Osteoblast (primary cell): ENCODE results near the gene MAP3K9. TPM values are rescaled to one million over a fixed set of nuclear protein-coding genes. Genes with fewer than 3 reads are reported as not detected.

Experiments
- DNase-seq: peaks from one replicate; pipeline ENCODE4 v3.0.0; 2011; ENCODE audit warnings: low spot score, mixed read lengths; ENCODE audit not compliant: insufficient read length; ENCODE audit errors: missing footprints
- H2AFZ ChIP-seq: 2 replicates; pipeline ENCODE4 v1.6.0; 2011; ENCODE audit warnings: mild to moderate bottlenecking, low read length
- H3K27ac ChIP-seq: 2 replicates; pipeline ENCODE4 v1.5.1; 2011; ENCODE audit warnings: mild to moderate bottlenecking, low read depth, low read length, moderate library complexity
- H3K27me3 ChIP-seq: 2 replicates; pipeline ENCODE4 v1.6.0; 2012; ENCODE audit warnings: mild to moderate bottlenecking, control low read depth, inconsistent platforms, low read length, moderate library complexity; ENCODE audit not compliant: insufficient read depth
- H3K36me3 ChIP-seq: 2 replicates; pipeline ENCODE4 v1.5.1; 2011; ENCODE audit warnings: mild to moderate bottlenecking, low read length, control low read depth, moderate library complexity; ENCODE audit not compliant: insufficient read depth
- H3K4me1 ChIP-seq: 2 replicates; pipeline ENCODE4 v1.5.1; 2011; ENCODE audit warnings: mild to moderate bottlenecking, low read length, control low read depth, moderate library complexity; ENCODE audit not compliant: insufficient read depth
- H3K4me2 ChIP-seq: 2 replicates; pipeline ENCODE4 v1.6.0; 2011; ENCODE audit warnings: mild to moderate bottlenecking, low read length; ENCODE audit not compliant: insufficient read depth
- H3K4me3 ChIP-seq: fragments of 200-600 bp; sonication (generic); 3 replicates; pipeline ENCODE4 v1.5.1; 2012; ENCODE audit warnings: mild to moderate bottlenecking, low read length, inconsistent platforms; ENCODE audit not compliant: insufficient read depth
- H3K79me2 ChIP-seq: 2 replicates; pipeline ENCODE4 v1.6.0; 2012; ENCODE audit warnings: mild to moderate bottlenecking, low read length, control low read depth, inconsistent platforms; ENCODE audit not compliant: insufficient read depth
- H3K9me3 ChIP-seq: 2 replicates; pipeline ENCODE4 v1.5.1; 2011; ENCODE audit warnings: low read depth, low read length, control low read depth
- H4K20me1 ChIP-seq: 2 replicates; pipeline ENCODE4 v1.6.0; 2012; ENCODE audit warnings: mild to moderate bottlenecking, low read length, control low read depth; ENCODE audit not compliant: insufficient read depth
- total RNA-seq: library from RNA; depleted of rRNA; stranded (reverse); fragments of >200 nt; gene quantifications from 2 replicates; pipeline ENCODE4 v1.2.3, GENCODE V29; 2012
- TF ChIP-seq, protein P1 (sequence below): IDR thresholded peaks from 2 replicates; pipeline ENCODE4 v1.5.1; 2011; ENCODE audit warnings: mild to moderate bottlenecking, low read depth, low read length, moderate library complexity; ENCODE audit errors: extremely low read depth

MAP3K9 gene
- total RNA-seq, 1 donor, result under 0.01 TPM

DNA sequence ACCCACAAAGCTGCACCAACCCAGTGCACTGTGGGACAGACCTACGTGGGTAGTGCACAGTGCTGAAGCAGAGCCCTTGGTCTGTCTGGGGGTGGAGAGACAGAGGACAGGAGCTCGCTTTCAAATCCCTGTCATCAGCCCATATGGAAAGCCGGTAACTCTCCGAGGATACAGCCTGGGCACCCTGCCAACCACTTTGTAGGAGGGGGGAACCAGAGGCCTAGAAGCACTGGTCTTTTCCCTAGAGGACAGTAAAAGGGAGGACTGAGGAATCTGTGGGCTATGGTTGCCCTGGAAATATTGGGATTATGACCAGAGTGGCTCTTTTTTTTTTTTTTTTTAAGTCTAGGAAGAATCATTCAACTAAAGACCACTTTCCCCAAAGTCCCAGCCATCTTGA is 74.3 kb downstream of the MAP3K9 start:
- TF ChIP-seq, protein P1, sequence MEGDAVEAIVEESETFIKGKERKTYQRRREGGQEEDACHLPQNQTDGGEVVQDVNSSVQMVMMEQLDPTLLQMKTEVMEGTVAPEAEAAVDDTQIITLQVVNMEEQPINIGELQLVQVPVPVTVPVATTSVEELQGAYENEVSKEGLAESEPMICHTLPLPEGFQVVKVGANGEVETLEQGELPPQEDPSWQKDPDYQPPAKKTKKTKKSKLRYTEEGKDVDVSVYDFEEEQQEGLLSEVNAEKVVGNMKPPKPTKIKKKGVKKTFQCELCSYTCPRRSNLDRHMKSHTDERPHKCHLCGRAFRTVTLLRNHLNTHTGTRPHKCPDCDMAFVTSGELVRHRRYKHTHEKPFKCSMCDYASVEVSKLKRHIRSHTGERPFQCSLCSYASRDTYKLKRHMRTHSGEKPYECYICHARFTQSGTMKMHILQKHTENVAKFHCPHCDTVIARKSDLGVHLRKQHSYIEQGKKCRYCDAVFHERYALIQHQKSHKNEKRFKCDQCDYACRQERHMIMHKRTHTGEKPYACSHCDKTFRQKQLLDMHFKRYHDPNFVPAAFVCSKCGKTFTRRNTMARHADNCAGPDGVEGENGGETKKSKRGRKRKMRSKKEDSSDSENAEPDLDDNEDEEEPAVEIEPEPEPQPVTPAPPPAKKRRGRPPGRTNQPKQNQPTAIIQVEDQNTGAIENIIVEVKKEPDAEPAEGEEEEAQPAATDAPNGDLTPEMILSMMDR, result no peak
- H3K36me3 ChIP-seq, result no peaks in the 10 kb centered on the region
- H3K27ac ChIP-seq, result no peak overlapping the region
- no peak overlapping the region for H2AFZ ChIP-seq
- H3K4me2 ChIP-seq, result no peak overlapping the region
- H3K27me3 ChIP-seq, result peaks cover 4% of the 10 kb centered on the region
- no peak for DNase-seq
- H4K20me1 ChIP-seq, result no peaks in the 10 kb centered on the region
- no peaks in the 10 kb centered on the region for H3K9me3 ChIP-seq
- no peaks in the 10 kb centered on the region for H3K4me1 ChIP-seq
- H3K4me3 ChIP-seq, result no peak overlapping the region
- no peaks in the 10 kb centered on the region for H3K79me2 ChIP-seq

DNA sequence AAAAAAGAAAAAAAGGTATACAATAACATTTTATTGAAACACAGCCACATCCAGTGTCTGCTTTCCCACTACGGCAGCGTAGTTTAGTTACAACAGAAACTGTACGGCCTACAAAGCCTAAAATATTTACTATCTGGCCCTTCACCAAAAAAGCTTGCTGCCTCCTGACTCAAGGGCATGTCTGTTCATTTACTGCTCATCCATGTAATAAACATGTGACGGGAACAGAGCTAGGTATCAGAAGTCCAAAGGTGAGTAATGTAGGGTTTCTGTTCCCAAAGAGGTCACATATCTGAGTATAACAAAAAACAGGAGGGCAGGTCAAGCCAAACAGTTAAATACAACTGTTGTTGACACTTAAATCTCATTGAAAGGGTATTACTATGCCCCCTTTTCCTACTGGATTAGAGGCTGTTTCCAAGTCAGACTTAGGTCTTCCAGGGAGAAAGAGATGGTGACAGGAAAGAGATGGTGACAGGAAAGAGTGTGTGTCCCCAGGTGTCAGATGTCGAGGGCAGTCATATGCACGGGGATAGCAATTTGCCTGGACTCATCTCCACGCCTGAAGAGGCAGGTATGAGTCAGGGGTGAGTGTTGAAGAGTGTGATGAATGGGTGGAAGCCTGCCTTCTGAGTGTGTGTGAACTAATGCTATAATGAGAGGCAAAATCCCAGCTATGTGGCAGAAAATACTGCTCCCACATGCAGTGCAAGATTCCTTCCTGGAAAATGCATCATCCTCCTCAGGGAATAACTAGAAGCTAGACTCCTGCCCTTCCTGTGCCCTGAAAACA is 77.7 kb downstream of the MAP3K9 start:
- H3K36me3 ChIP-seq, result no peaks in the 10 kb centered on the region
- H3K4me3 ChIP-seq, result no peak overlapping the region
- no peaks in the 10 kb centered on the region for H3K27me3 ChIP-seq
- no peaks in the 10 kb centered on the region for H3K9me3 ChIP-seq
- TF ChIP-seq, protein P1, result no peak
- H3K4me2 ChIP-seq, result no peak overlapping the region
- no peak overlapping the region for H2AFZ ChIP-seq
- no peak overlapping the region for H3K27ac ChIP-seq
- H3K4me1 ChIP-seq, result no peaks in the 10 kb centered on the region
- DNase-seq, result no peak
- no peaks in the 10 kb centered on the region for H3K79me2 ChIP-seq
- H4K20me1 ChIP-seq, result no peaks in the 10 kb centered on the region

GRCh38 chr14:70730393-70730792 is 78.9 kb downstream of the MAP3K9 start:
- Histone ChIP-seq H3K9me3 (no peaks in the 10 kb centered on the region), H2AFZ (no peak overlapping the region), H3K79me2 (no peaks in the 10 kb centered on the region), H3K27ac (no peak overlapping the region), H3K27me3 (peaks cover 3% of the 10 kb centered on the region), H3K4me3 (no peak overlapping the region), H3K4me2 (no peak overlapping the region), H3K4me1 (no peaks in the 10 kb centered on the region), H3K36me3 (no peaks in the 10 kb centered on the region), H4K20me1 (no peaks in the 10 kb centered on the region)
- no peak for DNase-seq
- TF ChIP-seq, protein P1, result no peak

DNA sequence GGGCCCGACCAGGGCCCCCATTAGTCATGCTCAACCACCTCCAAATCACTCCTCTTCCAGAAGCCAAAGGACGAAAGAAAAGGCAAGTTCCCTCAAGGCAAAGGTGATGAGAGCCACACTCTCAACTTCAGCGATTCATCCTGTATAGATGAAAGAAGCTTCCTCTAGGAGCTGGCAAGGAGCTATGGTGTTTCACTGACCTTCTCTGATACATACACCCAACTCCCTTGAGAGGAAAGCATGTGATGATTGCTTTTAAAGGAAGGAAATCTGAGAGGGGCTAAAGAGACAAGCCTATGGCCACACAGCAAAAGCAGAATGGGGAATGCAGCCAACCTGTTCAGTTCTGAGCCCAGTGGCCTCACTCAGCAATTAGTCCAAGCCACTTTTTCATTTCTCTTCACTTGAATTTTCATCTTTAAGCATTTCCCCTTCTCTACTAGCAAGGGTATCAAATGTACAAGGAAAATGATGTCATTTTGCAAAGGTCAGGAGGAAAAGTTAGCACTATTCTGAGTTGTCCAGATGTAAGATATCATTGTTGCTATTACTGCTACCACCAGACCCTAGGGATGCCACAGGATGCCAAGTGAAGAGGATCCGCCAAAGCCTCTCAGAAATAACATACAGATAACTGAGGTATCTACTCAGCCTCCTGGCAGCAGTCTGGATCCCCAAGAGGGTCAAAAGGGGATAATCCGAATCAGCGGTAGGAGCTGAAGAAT is 82.5 kb downstream of the MAP3K9 start:
- H3K27me3 ChIP-seq, result peaks cover 14% of the 10 kb centered on the region

More for the DNA sequence above, 82.5 kb downstream of the MAP3K9 start:
- Histone ChIP-seq H3K36me3 (no peaks in the 10 kb centered on the region), H4K20me1 (no peaks in the 10 kb centered on the region), H3K27ac (no peak overlapping the region), H3K9me3 (no peaks in the 10 kb centered on the region), H3K4me2 (no peak overlapping the region), H3K4me3 (no peak overlapping the region), H3K4me1 (no peaks in the 10 kb centered on the region), H2AFZ (no peak overlapping the region), H3K79me2 (no peaks in the 10 kb centered on the region)
- peak; percentile 65 for DNase-seq
- TF ChIP-seq, protein P1, result no peak
